K562 (cell line): Measurements from ENCODE around the gene MED29. TPM values are rescaled to one million over a fixed set of nuclear protein-coding genes. Genes with fewer than 3 reads are reported as not detected.
A peak's percentile ranks its signal among the peaks of the same experiment; 100 is the strongest.

Experiments used
- ATF3 ChIP-seq, 2 experiments: fragments of 450-650 bp in 1 of 2; sonication (generic) in 1 of 2; formaldehyde crosslinking in 1 of 2; IDR thresholded peaks in 1 of 2; conservative IDR thresholded peaks in 1 of 2; 2 replicates each; pipeline versions ENCODE4 v1.6.1 to v1.8.1; 2016 to 2023; ENCODE audit warnings: mild to moderate bottlenecking in 2 of 2, moderate library complexity in 2 of 2, inconsistent platforms in 1 of 2, missing genetic modification reagents in 1 of 2
- BRCA1 ChIP-seq, 2 experiments: fragments of 450-650 bp in 1 of 2; sonication (generic) in 1 of 2; formaldehyde crosslinking in 1 of 2; IDR thresholded peaks; 2 replicates each; pipeline versions ENCODE4 v1.5.0 to v1.6.1; 2017 to 2020; ENCODE audit warnings: mild to moderate bottlenecking in 1 of 2, missing genetic modification reagents in 1 of 2
- CHD4 ChIP-seq: fragments of 200-600 bp; sonication (generic); IDR thresholded peaks from 3 replicates; pipeline ENCODE4 v1.6.1; 2012; ENCODE audit warnings: low read depth, mild to moderate bottlenecking, mixed read lengths, low read length, inconsistent platforms; ENCODE audit not compliant: insufficient read depth, insufficient replicate concordance, poor library complexity, severe bottlenecking
- CREB3 ChIP-seq: fragments of 450-650 bp; conservative IDR thresholded peaks from 2 replicates; pipeline ENCODE4 v1.6.1; 2016; ENCODE audit warnings: missing genetic modification characterization, low read depth, mild to moderate bottlenecking, missing compliant biosample characterization, moderate library complexity
- CREM ChIP-seq: IDR thresholded peaks from 2 replicates; pipeline ENCODE4 v1.6.1; 2014; ENCODE audit warnings: antibody characterized with exemption, low read depth
- DIDO1 ChIP-seq: fragments of 450-650 bp; IDR thresholded peaks from 2 replicates; pipeline ENCODE4 v1.6.1; 2016; ENCODE audit warnings: low read depth, missing biosample characterization, missing genetic modification characterization
- GTF2B ChIP-seq: IDR thresholded peaks from 2 replicates; pipeline ENCODE4 v1.6.1; 2011; ENCODE audit not compliant: insufficient read length; ENCODE audit errors: extremely low read depth
- HDAC3 ChIP-seq: fragments of 450-650 bp; IDR thresholded peaks from 2 replicates; pipeline ENCODE4 v1.6.1; 2018; ENCODE audit warnings: borderline replicate concordance, mild to moderate bottlenecking, moderate library complexity; ENCODE audit not compliant: partially characterized antibody
- HEY1 ChIP-seq: fragments of 250-450 bp; sonication (Bioruptor Pico); IDR thresholded peaks from 2 replicates; pipeline ENCODE4 v1.5.0; 2020; ENCODE audit warnings: mild to moderate bottlenecking, moderate library complexity, borderline replicate concordance
- MAZ ChIP-seq, 2 experiments: fragments of 450-650 bp in 1 of 2; sonication (generic) in 1 of 2; formaldehyde crosslinking; IDR thresholded peaks in 1 of 2; conservative IDR thresholded peaks in 1 of 2; 2 replicates each; pipeline versions ENCODE4 v1.4.0 to v1.5.0; 2020; ENCODE audit warnings: mild to moderate bottlenecking in 1 of 2, missing genetic modification reagents in 1 of 2
- MED1 ChIP-seq: sonication (generic); formaldehyde crosslinking; IDR thresholded peaks from 2 replicates; pipeline ENCODE4 v1.8.1; 2023; ENCODE audit warnings: missing genetic modification reagents, borderline replicate concordance
- NCOA1 ChIP-seq: fragments of 450-650 bp; IDR thresholded peaks from 2 replicates; pipeline ENCODE4 v1.6.1; 2016; ENCODE audit warnings: low read depth
- POLR2H ChIP-seq: IDR thresholded peaks from 2 replicates; pipeline ENCODE4 v1.6.1; 2016; ENCODE audit warnings: missing genetic modification characterization, low read depth, mild to moderate bottlenecking, control low read depth, missing compliant biosample characterization, moderate library complexity
- POU5F1 ChIP-seq: fragments of 150-350 bp; IDR thresholded peaks from 2 replicates; pipeline ENCODE4 v1.6.1; 2014; ENCODE audit warnings: borderline replicate concordance, low read length, low read depth, mild to moderate bottlenecking; ENCODE audit not compliant: partially characterized antibody
- PPARD ChIP-seq: fragments of 250-450 bp; sonication (Bioruptor Pico); IDR thresholded peaks from 2 replicates; pipeline ENCODE4 v1.8.0; 2022; ENCODE audit warnings: inconsistent platforms, mild to moderate bottlenecking, moderate library complexity
- SAFB2 ChIP-seq: fragments of 200-400 bp; formaldehyde crosslinking; IDR thresholded peaks from 2 replicates; pipeline ENCODE4 v1.6.1; 2018; ENCODE audit warnings: borderline replicate concordance, low read length, low read depth, moderate library complexity; ENCODE audit not compliant: severe bottlenecking
- SMAD4 ChIP-seq: fragments of 250-450 bp; sonication (Bioruptor Pico); conservative IDR thresholded peaks from 2 replicates; pipeline ENCODE4 v1.8.0; 2021; ENCODE audit warnings: inconsistent platforms, mild to moderate bottlenecking, moderate library complexity
- TAF9B ChIP-seq: fragments of 450-650 bp; IDR thresholded peaks from 2 replicates; pipeline ENCODE4 v1.6.1; 2018; ENCODE audit warnings: mild to moderate bottlenecking; ENCODE audit not compliant: partially characterized antibody
- ZFP1 ChIP-seq: fragments of 450-650 bp; formaldehyde crosslinking; IDR thresholded peaks from 2 replicates; pipeline ENCODE4 v1.4.0; 2020; ENCODE audit warnings: mild to moderate bottlenecking, mixed read lengths
- ZNF146 ChIP-seq: IDR thresholded peaks from one replicate; pipeline ENCODE4 v1.6.1; 2018; ENCODE audit warnings: missing compliant biosample characterization; ENCODE audit not compliant: unreplicated experiment
- ZNF507 ChIP-seq: conservative IDR thresholded peaks from 2 replicates; pipeline ENCODE4 v1.6.1; 2017; ENCODE audit warnings: missing genetic modification characterization, missing compliant biosample characterization
- ZNF551 ChIP-seq: fragments of 250-450 bp; sonication (Bioruptor Pico); IDR thresholded peaks from 2 replicates; pipeline ENCODE4 v1.5.0; 2021; ENCODE audit warnings: mild to moderate bottlenecking, moderate library complexity
- ZNF589 ChIP-seq: fragments of 200-800 bp; sonication (Bioruptor generic); IDR thresholded peaks from 2 replicates; pipeline ENCODE4 v1.6.1; 2016; ENCODE audit warnings: low read depth, missing genetic modification characterization, missing compliant biosample characterization
- ZNF75A ChIP-seq: fragments of 450-650 bp; formaldehyde crosslinking; IDR thresholded peaks from 2 replicates; pipeline ENCODE4 v1.4.0; 2020; ENCODE audit warnings: mild to moderate bottlenecking
- ZNF764 ChIP-seq: fragments of 250-450 bp; sonication (Bioruptor Pico); IDR thresholded peaks from 2 replicates; pipeline ENCODE4 v1.4.0; 2020; ENCODE audit warnings: low read depth, mild to moderate bottlenecking, moderate library complexity
- polyA plus RNA-seq, 8 experiments: library from polyadenylated mRNA; depleted of rRNA in 4 of 8; stranded (reverse) in 5 of 8; unstranded in 3 of 8; fragments of >200 nt; fragmentation: Nextera tagmentation in 2 of 8; fragmentation: Illumina TruSeq in 1 of 8; extraction: Ambion mirVana in 2 of 8; extraction: Trizol in 1 of 8; gene quantifications; 2 replicates each; pipeline versions ENCODE4 v1.2.1 to v1.2.3, GENCODE V29; 2011 to 2014; ENCODE audit warnings: inconsistent platforms in 1 of 8, missing spikeins in 1 of 8
- total RNA-seq, 7 experiments: library from RNA; depleted of rRNA in 6 of 7; stranded (reverse); fragments of >200 nt in 6 of 7; fragmentation: Illumina TruSeq in 2 of 7; extraction: Trizol in 2 of 7; gene quantifications; 2 replicates each; pipeline versions ENCODE4 v1.2.1 to v1.2.3, GENCODE V29; 2011 to 2021; ENCODE audit warnings: low replicate concordance in 1 of 7

MED29 gene
- total and polyA plus RNA-seq, 9 of the 15 experiments (the other 6 are each of a cell fraction or from before 2014, with no cell fraction given): 1.8 to 22.6 (median 12.4) TPM

- no peak for TF ChIP-seq SAFB2
- TF ChIP-seq POU5F1: no peak
- no peak for TF ChIP-seq MED1 (CRISPR knock-in tag)
- no peak for TF ChIP-seq TAF9B
- TF ChIP-seq ZNF75A (CRISPR knock-in tag): no peak
- TF ChIP-seq SMAD4: no peak
- no peak for TF ChIP-seq ZNF589 (CRISPR knock-in tag)
- TF ChIP-seq ZNF764 (CRISPR knock-in tag): no peak
- no peak for TF ChIP-seq BRCA1 (IDR thresholded peaks at IDR 0.05)
- TF ChIP-seq BRCA1 (CRISPR knock-in tag; IDR thresholded peaks at IDR 0.05): no peak
- no peak for TF ChIP-seq ZNF507 (tag)
- TF ChIP-seq MAZ (CRISPR knock-in tag; conservative IDR thresholded peaks at IDR 0.05 in 1 of 2, IDR thresholded peaks at IDR 0.05 in 1 of 2): peak; percentile 76 to 87; a peak in 3 of 4 replicates
- no peak for TF ChIP-seq PPARD
- 0 out of 2 replicates have a peak, but pooled peaks have one; percentile 38 for TF ChIP-seq DIDO1 (tag)
- TF ChIP-seq CREB3 (tag): no peak
- TF ChIP-seq ATF3 (IDR thresholded peaks at IDR 0.05): peak; percentile 96
- TF ChIP-seq ATF3 (CRISPR knock-in tag; conservative IDR thresholded peaks at IDR 0.05): 0 out of 2 replicates have a peak, but pooled peaks have one; percentile 70
- no peak for TF ChIP-seq HEY1 (CRISPR knock-in tag)
- TF ChIP-seq HDAC3: no peak
- TF ChIP-seq CREM: peak; percentile 96
- TF ChIP-seq NCOA1: peak; percentile 89
- TF ChIP-seq CHD4: no peak
- TF ChIP-seq ZFP1 (CRISPR knock-in tag): no peak
- TF ChIP-seq GTF2B: no peak
- TF ChIP-seq ZNF146: no peak
- TF ChIP-seq ZNF551 (CRISPR knock-in tag): no peak
- TF ChIP-seq POLR2H: peak; percentile 93
Observed at GRCh38 chr19:39390751-39391437, at the start of gene MED29, which contains the start of gene PAF1 (continued).
